HG02798 (cell line): ENCODE results near the gene SLC9A9.

Experiments
- ATAC-seq: cut with Tn5 transposase; IDR thresholded peaks from one replicate; pipeline ENCODE4 v1.9.1; 2021; ENCODE audit warnings: mild to moderate bottlenecking; ENCODE audit not compliant: unreplicated experiment, poor library complexity

The SLC9A9 gene

GRCh38 chr3:143383421-143383820 is 464.8 kb downstream of the SLC9A9 start:
- ATAC-seq: no peak

GRCh38 chr3:143382816-143383215 is 465.5 kb downstream of the SLC9A9 start:
- ATAC-seq: no peak

GRCh38 chr3:143380449-143380848 is 467.8 kb downstream of the SLC9A9 start:
- no peak for ATAC-seq

- ATAC-seq: no peak
These were observed 472.6 kb downstream of the SLC9A9 start for GRCh38 chr3:143375698-143376097.

- ATAC-seq: no peak
These were observed 481.1 kb downstream of the SLC9A9 start for GRCh38 chr3:143367171-143367570.

GRCh38 chr3:143366672-143367071 is 481.6 kb downstream of the SLC9A9 start:
- no peak for ATAC-seq

GRCh38 chr3:143363949-143364348 is 484.3 kb downstream of the SLC9A9 start:
- ATAC-seq: no peak

- no peak for ATAC-seq
These were observed 485.0 kb downstream of the SLC9A9 start for GRCh38 chr3:143363276-143363675.

- no peak for ATAC-seq
These were observed 485.9 kb downstream of the SLC9A9 start for GRCh38 chr3:143362115-143362991.

GRCh38 chr3:143361589-143361988 is 486.7 kb downstream of the SLC9A9 start:
- ATAC-seq: no peak

- ATAC-seq: no peak
These were observed 488.0 kb downstream of the SLC9A9 start for GRCh38 chr3:143360244-143360643.

- ATAC-seq: no peak
These were observed 489.3 kb downstream of the SLC9A9 start for GRCh38 chr3:143358793-143359491.

- ATAC-seq: no peak
These were observed 490.0 kb downstream of the SLC9A9 start for GRCh38 chr3:143358155-143358792.

- ATAC-seq: no peak
These were observed 490.6 kb downstream of the SLC9A9 start for GRCh38 chr3:143357700-143358099.

GRCh38 chr3:143356839-143357238 is 491.4 kb downstream of the SLC9A9 start:
- no peak for ATAC-seq

GRCh38 chr3:143354342-143354741 is 493.9 kb downstream of the SLC9A9 start:
- ATAC-seq: no peak

- ATAC-seq: no peak
These were observed 495.3 kb downstream of the SLC9A9 start for GRCh38 chr3:143352850-143353550.

GRCh38 chr3:143351895-143352608 is 496.2 kb downstream of the SLC9A9 start:
- ATAC-seq: no peak

- no peak for ATAC-seq
These were observed 496.9 kb downstream of the SLC9A9 start for GRCh38 chr3:143351354-143351753.

GRCh38 chr3:143349455-143349854 is 498.8 kb downstream of the SLC9A9 start:
- no peak for ATAC-seq
